GM12878 (cell line): ENCODE measurements around the gene SGSM2. TPM values are rescaled to one million over a fixed set of nuclear protein-coding genes. Genes with fewer than 3 reads are reported as not detected.

Source experiments
- CBX3 ChIP-seq: fragments of 200-600 bp; sonication (generic); IDR thresholded peaks from 2 replicates; pipeline ENCODE4 v1.6.1; 2016; ENCODE audit warnings: low read depth, borderline replicate concordance
- CREB1 ChIP-seq: IDR thresholded peaks from 2 replicates; pipeline ENCODE4 v1.6.1; 2012; ENCODE audit warnings: low read depth, mild to moderate bottlenecking, inconsistent platforms
- CREM ChIP-seq: IDR thresholded peaks from 2 replicates; pipeline ENCODE4 v1.6.1; 2014; ENCODE audit warnings: antibody characterized with exemption, low read depth
- CUX1 ChIP-seq: IDR thresholded peaks from 2 replicates; pipeline ENCODE4 v1.6.1; 2012; ENCODE audit warnings: improper control_type of control experiment, low read depth, low read length; ENCODE audit not compliant: insufficient replicate concordance
- ESRRA ChIP-seq: IDR thresholded peaks from 2 replicates; pipeline ENCODE4 v1.6.1; 2012; ENCODE audit warnings: mild to moderate bottlenecking, low read length, improper control_type of control experiment
- FOS ChIP-seq: IDR thresholded peaks from 3 replicates; pipeline ENCODE4 v1.6.1; 2011; ENCODE audit warnings: borderline replicate concordance; ENCODE audit not compliant: insufficient read length; ENCODE audit errors: extremely low read depth
- HDGF ChIP-seq: fragments of 450-650 bp; IDR thresholded peaks from 2 replicates; pipeline ENCODE4 v1.6.1; 2016; ENCODE audit warnings: antibody characterized with exemption
- KLF5 ChIP-seq: fragments of 450-650 bp; IDR thresholded peaks from 2 replicates; pipeline ENCODE4 v1.6.1; 2014; ENCODE audit warnings: mild to moderate bottlenecking; ENCODE audit not compliant: partially characterized antibody
- MAX ChIP-seq: IDR thresholded peaks from 2 replicates; pipeline ENCODE4 v1.6.1; 2012; ENCODE audit warnings: low read depth, low read length, improper control_type of control experiment
- MEF2B ChIP-seq: fragments of 450-650 bp; IDR thresholded peaks from 2 replicates; pipeline ENCODE4 v1.6.1; 2018; ENCODE audit warnings: mild to moderate bottlenecking, moderate library complexity; ENCODE audit not compliant: partially characterized antibody, poor library complexity, severe bottlenecking
- MYC ChIP-seq: IDR thresholded peaks from 2 replicates; pipeline ENCODE4 v1.6.1; 2011; ENCODE audit warnings: mild to moderate bottlenecking, low read length, moderate library complexity, inconsistent platforms; ENCODE audit not compliant: insufficient read depth, insufficient replicate concordance, insufficient read length, severe bottlenecking
- NR2C1 ChIP-seq: fragments of 450-650 bp; IDR thresholded peaks from 2 replicates; pipeline ENCODE4 v1.6.1; 2017; ENCODE audit warnings: antibody characterized with exemption, mild to moderate bottlenecking, moderate library complexity
- NR2C2 ChIP-seq: IDR thresholded peaks from 2 replicates; pipeline ENCODE4 v1.6.1; 2011; ENCODE audit warnings: borderline replicate concordance, low read depth; ENCODE audit not compliant: control insufficient read depth, insufficient read length
- PML ChIP-seq: IDR thresholded peaks from 2 replicates; pipeline ENCODE4 v1.6.1; 2012; ENCODE audit warnings: low read length, inconsistent platforms
- RCOR1 ChIP-seq: conservative IDR thresholded peaks from 2 replicates; pipeline ENCODE4 v1.6.1; 2012; ENCODE audit warnings: low read depth, low read length, improper control_type of control experiment
- REST ChIP-seq: IDR thresholded peaks from 2 replicates; pipeline ENCODE4 v1.6.1; 2012; ENCODE audit warnings: mild to moderate bottlenecking, low read depth, low read length
- SUZ12 ChIP-seq: fragments of 200-600 bp; sonication (generic); IDR thresholded peaks from one replicate; pipeline ENCODE4 v1.6.1; 2018; ENCODE audit warnings: antibody characterized with exemption, mild to moderate bottlenecking; ENCODE audit not compliant: unreplicated experiment
- ZZZ3 ChIP-seq: IDR thresholded peaks from 2 replicates; pipeline ENCODE4 v1.6.1; 2011; ENCODE audit warnings: low read depth; ENCODE audit not compliant: control insufficient read depth, insufficient read length
- polyA plus RNA-seq, 11 experiments: library from polyadenylated mRNA; depleted of rRNA in 4 of 11; unstranded in 6 of 11; stranded (reverse) in 5 of 11; fragments of >200 nt; fragmentation: Nextera tagmentation in 4 of 11; fragmentation: Illumina TruSeq in 1 of 11; extraction: Ambion mirVana in 4 of 11; extraction: Trizol in 1 of 11; gene quantifications; 1 replicate in 1 of 11; 2 replicates in 10 of 11; pipeline versions ENCODE4 v1.2.1 to v1.2.3, GENCODE V29; 2011 to 2016; ENCODE audit warnings: inconsistent platforms in 2 of 11, missing spikeins in 2 of 11, low read depth in 1 of 11
- total RNA-seq, 4 experiments: library from RNA; depleted of rRNA in 3 of 4; stranded (reverse); fragments of >200 nt in 3 of 4; fragmentation: Illumina TruSeq in 1 of 4; extraction: Trizol in 1 of 4; gene quantifications; 2 replicates each; pipeline versions ENCODE4 v1.2.1 to v1.2.3, GENCODE V29; 2013 to 2021
- TF ChIP-seq, protein P1 (sequence below): IDR thresholded peaks from 2 replicates; pipeline ENCODE4 v1.6.1; 2011; ENCODE audit warnings: low read depth, low read length, improper control_type of control experiment, borderline replicate concordance

SGSM2 gene
- total and polyA plus RNA-seq, 10 of the 15 experiments (the other 5 are each of a cell fraction or from before 2014, with no cell fraction given): 0.50 to 50.9 (median 18.5) TPM

GRCh38 chr17:2393174-2393953 is 56.1 kb downstream of the SGSM2 start (continued):
- no peak for TF ChIP-seq SUZ12
- TF ChIP-seq KLF5: peak; percentile 76
- no peak for TF ChIP-seq HDGF
- no peak for TF ChIP-seq CUX1
- TF ChIP-seq MYC: peak; percentile 67
- TF ChIP-seq NR2C1: no peak
- peak; percentile 92 for TF ChIP-seq MAX
- TF ChIP-seq, protein P1, sequence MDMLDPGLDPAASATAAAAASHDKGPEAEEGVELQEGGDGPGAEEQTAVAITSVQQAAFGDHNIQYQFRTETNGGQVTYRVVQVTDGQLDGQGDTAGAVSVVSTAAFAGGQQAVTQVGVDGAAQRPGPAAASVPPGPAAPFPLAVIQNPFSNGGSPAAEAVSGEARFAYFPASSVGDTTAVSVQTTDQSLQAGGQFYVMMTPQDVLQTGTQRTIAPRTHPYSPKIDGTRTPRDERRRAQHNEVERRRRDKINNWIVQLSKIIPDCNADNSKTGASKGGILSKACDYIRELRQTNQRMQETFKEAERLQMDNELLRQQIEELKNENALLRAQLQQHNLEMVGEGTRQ: no peak
- peak; percentile 84 for TF ChIP-seq CREB1
- no peak for TF ChIP-seq ESRRA
- TF ChIP-seq CBX3: no peak
- TF ChIP-seq ZZZ3: no peak
- no peak for TF ChIP-seq PML
- TF ChIP-seq FOS: no peak
- TF ChIP-seq RCOR1: no peak
- no peak for TF ChIP-seq NR2C2
- peak; percentile 52 for TF ChIP-seq CREM
- no peak for TF ChIP-seq REST
- peak; percentile 32 for TF ChIP-seq MEF2B
